Neuronal stem cell (in vitro differentiated cells): ENCODE results near the gene MT1X.

Source experiments
- DNase-seq: peaks from one replicate; pipeline ENCODE4 v3.0.0-alpha.2; 2013; ENCODE audit warnings: low spot score
- H2AFZ ChIP-seq: one replicate; pipeline ENCODE4 v1.6.1; 2013; ENCODE audit warnings: mild to moderate bottlenecking, low read length, inconsistent platforms
- H2AK5ac ChIP-seq: 2 replicates; pipeline ENCODE4 v1.6.1; 2013; ENCODE audit warnings: low read depth, mild to moderate bottlenecking, inconsistent platforms, low read length, moderate library complexity, mixed read lengths
- H2BK120ac ChIP-seq: 2 replicates; pipeline ENCODE4 v1.6.1; 2013; ENCODE audit warnings: low read depth, mild to moderate bottlenecking, inconsistent platforms, low read length, moderate library complexity, mixed read lengths
- H2BK12ac ChIP-seq: one replicate; pipeline ENCODE4 v1.6.1; 2013; ENCODE audit warnings: low read length, inconsistent platforms
- H2BK15ac ChIP-seq: 2 replicates; pipeline ENCODE4 v1.6.1; 2013; ENCODE audit warnings: mild to moderate bottlenecking, low read length, inconsistent platforms, mixed read lengths
- H2BK5ac ChIP-seq: one replicate; pipeline ENCODE4 v1.6.1; 2013; ENCODE audit warnings: inconsistent platforms, mild to moderate bottlenecking, low read length, moderate library complexity
- H3K14ac ChIP-seq: one replicate; pipeline ENCODE4 v1.6.1; 2013; ENCODE audit warnings: low read length, inconsistent platforms
- H3K18ac ChIP-seq: 2 replicates; pipeline ENCODE4 v1.6.1; 2013; ENCODE audit warnings: low read length, inconsistent platforms
- H3K23ac ChIP-seq: 2 replicates; pipeline ENCODE4 v1.6.1; 2013; ENCODE audit warnings: low read depth, mild to moderate bottlenecking, mixed read lengths, low read length, inconsistent platforms; ENCODE audit not compliant: poor library complexity
- H3K27ac ChIP-seq: replicated peaks from 3 replicates; pipeline ENCODE4 v1.5.1; 2013; ENCODE audit warnings: low read length, inconsistent platforms
- H3K27me3 ChIP-seq, 3 experiments: 2 replicates each; pipeline ENCODE4 v1.6.1; 2013; ENCODE audit warnings: low read length in 3 of 3, mild to moderate bottlenecking in 2 of 3, inconsistent platforms in 1 of 3, low read depth in 1 of 3, mixed read lengths in 1 of 3, moderate library complexity in 1 of 3; ENCODE audit not compliant: control insufficient read depth in 3 of 3, insufficient read depth in 3 of 3
- H3K36me3 ChIP-seq, 2 donors: replicated peaks in 1 of 2; 2 replicates each; pipeline ENCODE4 v1.6.1; 2013; ENCODE audit warnings: low read length in 2 of 2; ENCODE audit not compliant: control insufficient read depth in 2 of 2, insufficient read depth in 2 of 2
- H3K4ac ChIP-seq: 2 replicates; pipeline ENCODE4 v1.6.1; 2013; ENCODE audit warnings: inconsistent platforms, mild to moderate bottlenecking, low read length, moderate library complexity
- H3K4me1 ChIP-seq, 2 donors: 1 replicate in 1 of 2; 2 replicates in 1 of 2; pipeline ENCODE4 v1.6.1; 2013; ENCODE audit warnings: low read length in 2 of 2, low read depth in 1 of 2; ENCODE audit not compliant: control insufficient read depth in 2 of 2, insufficient read depth in 1 of 2
- H3K4me2 ChIP-seq: one replicate; pipeline ENCODE4 v1.6.1; 2013; ENCODE audit warnings: mild to moderate bottlenecking, low read length, inconsistent platforms; ENCODE audit not compliant: insufficient read depth, poor library complexity, severe bottlenecking
- H3K4me3 ChIP-seq, 2 donors: 2 replicates each; pipeline ENCODE4 v1.5.1; 2013; ENCODE audit warnings: low read length in 2 of 2, mild to moderate bottlenecking in 2 of 2, inconsistent platforms in 1 of 2, moderate library complexity in 1 of 2
- H3K79me1 ChIP-seq: one replicate; pipeline ENCODE4 v1.6.1; 2013; ENCODE audit warnings: low read depth, mild to moderate bottlenecking, inconsistent platforms, low read length, moderate library complexity
- H3K9ac ChIP-seq: one replicate; pipeline ENCODE4 v1.6.1; 2013; ENCODE audit warnings: mild to moderate bottlenecking, low read depth, low read length, inconsistent platforms; ENCODE audit not compliant: poor library complexity
- H3K9me3 ChIP-seq, 2 donors: replicated peaks in 1 of 2; 2 replicates each; pipeline versions ENCODE3 to v1.6.1; 2013; ENCODE audit warnings: low read length in 2 of 2, mild to moderate bottlenecking in 2 of 2, inconsistent platforms in 1 of 2, low read depth in 1 of 2, mixed read lengths in 1 of 2, moderate library complexity in 1 of 2; ENCODE audit not compliant: control insufficient read depth in 2 of 2, insufficient read depth in 1 of 2
- H4K8ac ChIP-seq: one replicate; pipeline ENCODE4 v1.6.1; 2013; ENCODE audit warnings: low read depth, mild to moderate bottlenecking, inconsistent platforms, low read length, moderate library complexity
- H4K91ac ChIP-seq: one replicate; pipeline ENCODE4 v1.6.1; 2013; ENCODE audit warnings: low read length, low read depth, mild to moderate bottlenecking, inconsistent platforms; ENCODE audit not compliant: poor library complexity
- WGBS, 2 donors: extraction: QIAGEN DNeasy Blood & Tissue Kit; methylation state at CpG; one replicate each; pipeline ENCODE4 v1.1.7; 2013; ENCODE audit warnings: missing lambda C conversion rate in 2 of 2, mixed read lengths in 1 of 2; ENCODE audit not compliant: insufficient read length in 2 of 2, insufficient replicate concordance in 1 of 2; ENCODE audit errors: extremely low coverage in 2 of 2; 5-methylcytosine and 5-hydroxymethylcytosine counted together

The MT1X gene

GRCh38 chr16:56652600-56652999 lies 29.7 kb upstream of the MT1X start:
- Histone ChIP-seq H3K4me2 (no peak overlapping the region), H2BK12ac (no peak overlapping the region)
- no CpG with 5 or more reads among the region's 1 CpG for WGBS, 2 donors

DNA sequence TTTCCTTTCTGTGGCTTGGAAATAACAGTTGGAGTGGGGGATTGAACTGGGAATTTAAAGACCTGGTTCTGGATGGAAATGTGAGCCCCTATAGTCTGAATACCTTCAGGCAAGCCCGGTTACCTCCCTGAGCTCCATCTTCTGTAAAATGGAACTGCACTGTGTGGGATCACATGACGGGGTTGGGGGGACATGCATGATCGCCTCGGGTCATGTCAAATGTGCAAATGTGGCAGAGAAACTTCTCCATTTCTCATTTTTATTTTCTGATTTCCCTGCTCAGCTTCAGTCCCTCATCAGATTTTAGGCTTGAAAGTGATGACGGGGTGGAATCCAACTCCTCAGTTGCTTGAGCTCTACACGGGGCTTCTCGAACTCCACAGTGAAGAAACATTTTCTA lies 29.1 kb upstream of the MT1X start:
- no peak overlapping the region for H3K4me3 ChIP-seq
- no peak overlapping the region for H3K14ac ChIP-seq
- H2AK5ac ChIP-seq, result no peak overlapping the region
- DNase-seq, result no peak
- no peak overlapping the region for H2BK5ac ChIP-seq
- H3K4me2 ChIP-seq, result no peak overlapping the region
- peaks cover 0 to 7% of the 10 kb centered on the region in 2 donors for H3K4me1 ChIP-seq
- H3K27me3 ChIP-seq, result peaks cover 3 to 92% (median 42%) of the 10 kb centered on the region in 3 experiments
- H3K27ac ChIP-seq, result no peak overlapping the region
- H2AFZ ChIP-seq, result no peak overlapping the region
- H3K18ac ChIP-seq, result no peak overlapping the region
- H4K91ac ChIP-seq, result no peak overlapping the region
- H3K9ac ChIP-seq, result no peak overlapping the region
- no peak overlapping the region for H3K4ac ChIP-seq
- H2BK120ac ChIP-seq, result no peak overlapping the region
- no CpG with 5 or more reads among the region's 7 CpGs for WGBS, 2 donors
- no peak overlapping the region for H4K8ac ChIP-seq
- no peaks in the 10 kb centered on the region for H3K9me3 ChIP-seq
- no peak overlapping the region for H3K23ac ChIP-seq
- H3K79me1 ChIP-seq, result no peaks in the 10 kb centered on the region
- H3K36me3 ChIP-seq, result no peaks in the 10 kb centered on the region
- H2BK15ac ChIP-seq, result no peak overlapping the region
- H2BK12ac ChIP-seq, result no peak overlapping the region

More at GRCh38 chr16:56652600-56652999, 29.7 kb upstream of the MT1X start:
- Histone ChIP-seq H3K4me3 (peak overlapping the region in 1 of 2 donors; percentile 36), H4K8ac (no peak overlapping the region), H4K91ac (no peak overlapping the region), H3K4ac (no peak overlapping the region), H2BK15ac (no peak overlapping the region), H3K27ac (no peak overlapping the region), H3K4me1 (peaks cover 0 to 3% of the 10 kb centered on the region in 2 donors), H3K18ac (no peak overlapping the region), H3K9ac (no peak overlapping the region), H3K27me3 (peaks cover 2 to 92% (median 43%) of the 10 kb centered on the region in 3 experiments), H2AFZ (no peak overlapping the region), H3K9me3 (no peaks in the 10 kb centered on the region), H2BK5ac (no peak overlapping the region), H3K23ac (no peak overlapping the region), H2BK120ac (no peak overlapping the region), H3K14ac (no peak overlapping the region), H3K79me1 (no peaks in the 10 kb centered on the region), H3K36me3 (no peaks in the 10 kb centered on the region), H2AK5ac (no peak overlapping the region)
- DNase-seq, result no peak

DNA sequence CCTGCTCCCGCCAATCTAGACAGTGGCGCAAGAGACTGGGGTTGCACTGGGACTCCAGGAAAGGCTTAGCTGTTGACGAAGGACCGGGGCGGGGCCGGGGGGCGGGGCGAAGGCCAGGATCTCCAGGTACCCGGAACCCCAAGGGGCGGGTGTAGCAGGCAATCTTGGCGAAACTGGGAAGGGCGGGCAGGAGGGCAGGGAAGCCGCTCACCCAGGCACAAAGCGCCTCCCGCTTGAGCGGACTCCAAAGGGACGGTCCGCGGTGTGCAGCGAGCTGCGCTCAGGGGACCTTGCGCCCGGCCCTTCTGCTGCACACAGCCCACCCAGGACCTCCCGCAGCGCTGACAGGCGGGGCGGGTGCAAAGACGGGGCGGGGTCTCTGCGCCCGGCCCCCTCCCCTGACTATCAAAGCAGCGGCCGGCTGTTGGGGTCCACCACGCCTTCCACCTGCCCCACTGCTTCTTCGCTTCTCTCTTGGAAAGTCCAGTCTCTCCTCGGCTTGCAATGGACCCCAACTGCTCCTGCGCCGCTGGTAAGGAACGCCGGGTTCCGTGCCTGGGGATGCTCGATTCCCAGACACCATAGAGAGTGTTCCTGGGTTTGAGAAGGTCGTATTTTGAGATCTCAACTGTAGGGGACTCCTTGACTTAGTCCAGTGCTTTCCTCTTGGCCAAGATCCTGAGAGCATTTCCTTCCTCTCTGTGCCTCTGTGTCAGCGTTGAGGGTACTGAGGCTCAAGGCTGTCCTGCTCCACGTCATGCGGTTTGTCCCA lies 24.5 kb upstream of the MT1X start, which contains the start of gene MT1F:
TSS of gene MT1F (plus strand) at position 405 of the 772 bp plus-strand sequence. CDS start at position 505, 100 bp downstream.
- Histone ChIP-seq H2AFZ (peak within 1 kb of the TSS; percentile 85), H2AK5ac (no peak within 1 kb of the TSS), H2BK15ac (no peak within 1 kb of the TSS), H3K4me2 (peak within 1 kb of the TSS; percentile 64), H3K4me1 (peaks cover 0 to 8% of the 10 kb centered on the region in 2 donors), H4K8ac (no peak within 1 kb of the TSS), H3K14ac (no peak within 1 kb of the TSS), H2BK5ac (no peak within 1 kb of the TSS), H3K9ac (no peak within 1 kb of the TSS), H4K91ac (no peak within 1 kb of the TSS), H3K23ac (no peak within 1 kb of the TSS), H3K4ac (no peak within 1 kb of the TSS), H3K18ac (peak within 1 kb of the TSS; percentile 40), H2BK12ac (no peak within 1 kb of the TSS), H3K9me3 (peaks cover 0 to 2% of the 10 kb centered on the region in 2 donors), H3K4me3 (peak within 1 kb of the TSS; percentile 35 to 67), H3K27ac (no peak within 1 kb of the TSS), H3K27me3 (peaks cover 15 to 92% (median 62%) of the 10 kb centered on the region in 3 experiments), H2BK120ac (no peak within 1 kb of the TSS), H3K36me3 (no peaks in the 10 kb centered on the region), H3K79me1 (no peaks in the 10 kb centered on the region)
- peak; percentile 43 for DNase-seq
- no CpG with 5 or more reads among the region's 46 CpGs for WGBS, 2 donors

DNA sequence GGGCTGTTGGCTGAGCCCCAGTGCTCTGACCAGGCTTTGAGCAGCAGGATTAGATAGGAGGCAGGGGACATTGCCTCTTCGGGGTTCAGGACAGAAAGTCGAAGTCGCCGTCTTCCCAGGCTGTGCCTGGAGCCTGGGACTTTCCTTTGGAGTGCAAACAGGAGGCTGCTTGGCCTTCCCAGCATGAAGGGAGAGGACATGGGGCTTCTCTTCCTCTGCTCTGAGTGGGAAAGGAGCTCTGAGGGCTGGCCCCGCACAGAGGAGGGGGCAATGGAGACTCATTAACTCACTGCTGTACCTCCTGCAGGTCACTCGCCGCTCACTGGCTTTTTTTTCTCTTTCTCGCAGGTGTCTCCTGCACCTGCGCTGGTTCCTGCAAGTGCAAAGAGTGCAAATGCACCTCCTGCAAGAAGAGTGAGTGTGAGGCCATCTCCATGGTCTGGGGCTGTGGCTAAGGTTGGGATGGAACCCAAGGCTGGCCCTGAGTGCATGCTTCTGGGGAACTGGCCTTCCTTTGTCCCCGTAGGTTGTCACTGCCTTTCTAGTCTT lies 23.9 kb upstream of the MT1X start:
- no peak overlapping the region for H3K4me2 ChIP-seq
- no peak overlapping the region for H2BK12ac ChIP-seq
- no peak overlapping the region for H4K91ac ChIP-seq
- no peak overlapping the region for H3K4ac ChIP-seq
- no peak overlapping the region for H3K14ac ChIP-seq
- H3K79me1 ChIP-seq, result no peaks in the 10 kb centered on the region
- peak overlapping the region; percentile 85 for H2AFZ ChIP-seq
- H3K27me3 ChIP-seq, result peaks cover 18 to 93% (median 67%) of the 10 kb centered on the region in 3 experiments
- peaks cover 0 to 8% of the 10 kb centered on the region in 2 donors for H3K4me1 ChIP-seq
- WGBS, 2 donors, result no CpG with 5 or more reads among the region's 10 CpGs
- no peak overlapping the region for H2BK5ac ChIP-seq
- no peak overlapping the region for H2AK5ac ChIP-seq
- no peak overlapping the region for H3K4me3 ChIP-seq
- no peak for DNase-seq
- H3K27ac ChIP-seq, result no peak overlapping the region
- H3K9me3 ChIP-seq, result peaks cover 0 to 2% of the 10 kb centered on the region in 2 donors
- no peak overlapping the region for H2BK120ac ChIP-seq
- H3K18ac ChIP-seq, result no peak overlapping the region
- no peak overlapping the region for H4K8ac ChIP-seq
- no peaks in the 10 kb centered on the region for H3K36me3 ChIP-seq
- H3K9ac ChIP-seq, result no peak overlapping the region
- H2BK15ac ChIP-seq, result no peak overlapping the region
- H3K23ac ChIP-seq, result no peak overlapping the region
